ENCODE results near the gene MGLL.

MGLL gene

GRCh38 chr3:127699416-127700300, 122.7 kb downstream of the MGLL start:
- DNase-seq, result no peak

- DNase-seq, result no peak
These were observed 123.5 kb downstream of the MGLL start for GRCh38 chr3:127698691-127699415.

GRCh38 chr3:127698286-127698685, 124.0 kb downstream of the MGLL start:
- no peak for DNase-seq

GRCh38 chr3:127697551-127698240, 124.6 kb downstream of the MGLL start:
- DNase-seq, result peak; percentile 68

- peak; percentile 54 for DNase-seq
These were observed 127.7 kb downstream of the MGLL start for GRCh38 chr3:127694467-127695215.

GRCh38 chr3:127693336-127693843, 128.9 kb downstream of the MGLL start:
- DNase-seq, result no peak

- no peak for DNase-seq
These were observed 129.6 kb downstream of the MGLL start for GRCh38 chr3:127692501-127693335.

- DNase-seq, result no peak
These were observed 130.3 kb downstream of the MGLL start for GRCh38 chr3:127691974-127692373.

GRCh38 chr3:127691489-127691888, 130.8 kb downstream of the MGLL start:
- no peak for DNase-seq

GRCh38 chr3:127690823-127691452, 131.4 kb downstream of the MGLL start:
- no peak for DNase-seq

GRCh38 chr3:127690106-127690505, 132.2 kb downstream of the MGLL start:
- no peak for DNase-seq

GRCh38 chr3:127689266-127689860, 133.0 kb downstream of the MGLL start:
- no peak for DNase-seq

GRCh38 chr3:127688416-127689265, 133.7 kb downstream of the MGLL start:
- DNase-seq, result no peak

GRCh38 chr3:127688022-127688415, 134.3 kb downstream of the MGLL start:
- no peak for DNase-seq

GRCh38 chr3:127687228-127687737, 135.0 kb downstream of the MGLL start:
- DNase-seq, result no peak

- no peak for DNase-seq
These were observed 135.8 kb downstream of the MGLL start for GRCh38 chr3:127686512-127686894.

GRCh38 chr3:127685708-127686511, 136.4 kb downstream of the MGLL start:
- no peak for DNase-seq

GRCh38 chr3:127684871-127685707, 137.2 kb downstream of the MGLL start:
- no peak for DNase-seq

Data from CD4-positive, alpha-beta T cell treated with Interleukin-17A for 1 hour (primary cell).